Ishikawa (cell line): ENCODE results near the gene CPED1.

Source experiments
- CEBPB ChIP-seq: IDR thresholded peaks from 2 replicates; pipeline ENCODE4 v1.6.1; 2012
- CREB1 ChIP-seq: IDR thresholded peaks from 2 replicates; pipeline ENCODE4 v1.6.1; 2012; ENCODE audit warnings: low read depth
- EGR1 ChIP-seq: IDR thresholded peaks from 2 replicates; pipeline ENCODE4 v1.6.1; 2012
- EP300 ChIP-seq: IDR thresholded peaks from 2 replicates; pipeline ENCODE4 v1.6.1; 2012; ENCODE audit warnings: borderline replicate concordance
- FOXM1 ChIP-seq: IDR thresholded peaks from 2 replicates; pipeline ENCODE4 v1.6.1; 2012; ENCODE audit warnings: low read depth, borderline replicate concordance
- MAX ChIP-seq: IDR thresholded peaks from 2 replicates; pipeline ENCODE4 v1.6.1; 2012
- NFIC ChIP-seq: IDR thresholded peaks from 2 replicates; pipeline ENCODE4 v1.6.1; 2012
- RAD21 ChIP-seq: IDR thresholded peaks from 2 replicates; pipeline ENCODE4 v1.6.1; 2012; ENCODE audit warnings: low read depth
- REST ChIP-seq: IDR thresholded peaks from 2 replicates; pipeline ENCODE4 v1.6.1; 2012; ENCODE audit warnings: low read depth, mild to moderate bottlenecking
- TAF1 ChIP-seq: IDR thresholded peaks from 2 replicates; pipeline ENCODE4 v1.6.1; 2012; ENCODE audit warnings: low read depth, mild to moderate bottlenecking
- TCF12 ChIP-seq: IDR thresholded peaks from 2 replicates; pipeline ENCODE4 v1.6.1; 2012; ENCODE audit warnings: low read depth
- TEAD4 ChIP-seq: IDR thresholded peaks from 2 replicates; pipeline ENCODE4 v1.6.1; 2012
- USF1 ChIP-seq: IDR thresholded peaks from 2 replicates; pipeline ENCODE4 v1.6.1; 2012
- YY1 ChIP-seq: IDR thresholded peaks from 2 replicates; pipeline ENCODE4 v1.6.1; 2012; ENCODE audit warnings: low read depth
- ZBTB7A ChIP-seq: IDR thresholded peaks from 2 replicates; pipeline ENCODE4 v1.6.1; 2012; ENCODE audit warnings: low read depth

Gene CPED1

GRCh38 chr7:121043314-121044234, 55.1 kb downstream of the CPED1 start:
- TF ChIP-seq MAX (no peak), CEBPB (no peak), YY1 (no peak), NFIC (no peak), EP300 (no peak), TEAD4 (no peak), TCF12 (no peak), FOXM1 (no peak), TAF1 (no peak), CREB1 (no peak), RAD21 (no peak), REST (no peak), EGR1 (no peak), ZBTB7A (no peak), USF1 (no peak)

- TF ChIP-seq EP300 (no peak), RAD21 (no peak), TCF12 (no peak), USF1 (no peak), FOXM1 (no peak), TEAD4 (no peak), YY1 (no peak), ZBTB7A (no peak), EGR1 (no peak), REST (no peak), MAX (no peak), CEBPB (no peak), CREB1 (no peak), TAF1 (no peak), NFIC (no peak)
These were observed 56.6 kb downstream of the CPED1 start for GRCh38 chr7:121045090-121045489.

GRCh38 chr7:121046009-121046408, 57.5 kb downstream of the CPED1 start:
- TF ChIP-seq TAF1 = no peak
- no peak for TF ChIP-seq FOXM1
- no peak for TF ChIP-seq REST
- TF ChIP-seq CREB1 = no peak
- no peak for TF ChIP-seq YY1
- no peak for TF ChIP-seq NFIC
- TF ChIP-seq TEAD4 = no peak
- no peak for TF ChIP-seq EGR1
- TF ChIP-seq CEBPB = no peak
- TF ChIP-seq USF1 = no peak
- no peak for TF ChIP-seq ZBTB7A
- TF ChIP-seq MAX = no peak
- no peak for TF ChIP-seq TCF12
- no peak for TF ChIP-seq RAD21
